Suprapubic skin (tissue), 3 donors: Measurements from ENCODE around the gene NRXN3.

Experiments
- CTCF ChIP-seq, 2 donors: fragments of 200-600 bp in 1 of 2; fragments of 450-650 bp in 1 of 2; sonication (generic) in 1 of 2; IDR thresholded peaks; one replicate each; pipeline ENCODE4 v1.5.1; 2016 to 2019; ENCODE audit warnings: antibody characterized with exemption in 2 of 2, mild to moderate bottlenecking in 1 of 2, moderate library complexity in 1 of 2
- POLR2AphosphoS5 ChIP-seq, 3 donors: sonication (generic); formaldehyde crosslinking; IDR thresholded peaks; one replicate each; pipeline ENCODE4 v1.6.1; 2017; ENCODE audit warnings: antibody characterized with exemption in 3 of 3

DNA sequence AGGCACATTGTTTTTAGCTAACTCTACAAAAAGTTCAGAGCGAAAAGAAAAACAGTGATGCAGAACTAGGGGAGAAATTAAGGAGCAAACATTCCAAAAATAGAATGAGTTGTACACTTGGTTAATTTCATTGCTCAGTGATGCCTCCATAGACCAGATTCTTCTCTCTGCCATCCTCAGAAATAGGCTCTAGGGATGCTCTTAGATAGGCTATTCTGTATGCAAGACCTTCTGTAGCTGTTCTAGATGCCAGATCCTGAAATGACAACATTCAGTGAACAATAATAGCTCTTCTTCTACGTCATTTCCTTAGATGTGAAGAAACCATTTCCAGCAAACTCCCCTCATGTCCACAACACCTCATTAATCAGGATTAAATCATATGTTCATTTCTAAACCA is 1574.9 kb downstream of the NRXN3 start:
- no peak for TF ChIP-seq POLR2AphosphoS5 (IDR thresholded peaks at IDR 0.05)
- TF ChIP-seq CTCF (IDR thresholded peaks at IDR 0.05): no peak
